ENCODE results near the gene MYO1F.
"Not testable (repeated sequence)": the region's sequence is repeated elsewhere in the genome, so short reads cannot be mapped to it uniquely, and the experiment has no call there.

The MYO1F gene

GRCh38 chr19:8517551-8518442 is 59.4 kb downstream of the MYO1F start:
- Histone ChIP-seq H3K36me3 (ENCODE audit: control insufficient read depth, insufficient read depth, low read length) (no peaks in the 10 kb centered on the region), H3K4me3 (replicated peaks; ENCODE audit: low read depth, low read length) (no peak overlapping the region), H3K27me3 (replicated peaks; ENCODE audit: control insufficient read depth, insufficient read depth, low read length) (no peaks in the 10 kb centered on the region)
- no peak for DNase-seq (ENCODE audit: extremely low read depth, insufficient read length)
- no peak for TF ChIP-seq CTCF (IDR thresholded peaks at IDR 0.05; ENCODE audit: insufficient read depth, low read length, poor library complexity, severe bottlenecking)

GRCh38 chr19:8515317-8515716 is 61.9 kb downstream of the MYO1F start:
- no peak overlapping the region for H3K4me3 ChIP-seq (replicated peaks; ENCODE audit: low read depth, low read length)
- no peak for TF ChIP-seq CTCF (IDR thresholded peaks at IDR 0.05; ENCODE audit: insufficient read depth, low read length, poor library complexity, severe bottlenecking)
- H3K36me3 ChIP-seq (ENCODE audit: control insufficient read depth, insufficient read depth, low read length), result no peaks in the 10 kb centered on the region; the same call in none of the 2 replicates
- no peaks in the 10 kb centered on the region for H3K27me3 ChIP-seq (replicated peaks; ENCODE audit: control insufficient read depth, insufficient read depth, low read length)
- no peak for DNase-seq (ENCODE audit: extremely low read depth, insufficient read length)

- not testable (repeated sequence) for H3K36me3 ChIP-seq (ENCODE audit: control insufficient read depth, insufficient read depth, low read length); H3K27me3 ChIP-seq (replicated peaks; ENCODE audit: control insufficient read depth, insufficient read depth, low read length); DNase-seq (ENCODE audit: extremely low read depth, insufficient read length)
- peak overlapping the region; percentile 77 for H3K4me3 ChIP-seq (replicated peaks; ENCODE audit: low read depth, low read length)
These were observed 62.7 kb downstream of the MYO1F start for GRCh38 chr19:8514505-8515009.

- H3K4me3 ChIP-seq (replicated peaks; ENCODE audit: low read depth, low read length), result peak within 1 kb of the TSS; percentile 77
- peak; percentile 95 for DNase-seq (ENCODE audit: extremely low read depth, insufficient read length)
- H3K36me3 ChIP-seq (ENCODE audit: control insufficient read depth, insufficient read depth, low read length), result no peaks in the 10 kb centered on the region; the same call in none of the 2 replicates
- no peak for TF ChIP-seq CTCF (IDR thresholded peaks at IDR 0.05; ENCODE audit: insufficient read depth, low read length, poor library complexity, severe bottlenecking)
- H3K27me3 ChIP-seq (replicated peaks; ENCODE audit: control insufficient read depth, insufficient read depth, low read length), result no peaks in the 10 kb centered on the region
These were observed 63.3 kb downstream of the MYO1F start, which contains the start of gene ZNF414 for GRCh38 chr19:8513687-8514504. Gene ZNF414, minus strand, starts transcription at chr19:8514167. Its CDS starts 121 bp downstream, at chr19:8514046.

- H3K36me3 ChIP-seq (ENCODE audit: control insufficient read depth, insufficient read depth, low read length), result no peaks in the 10 kb centered on the region; the same call in none of the 2 replicates
- H3K27me3 ChIP-seq (replicated peaks; ENCODE audit: control insufficient read depth, insufficient read depth, low read length), result no peaks in the 10 kb centered on the region
- no peak for TF ChIP-seq CTCF (IDR thresholded peaks at IDR 0.05; ENCODE audit: insufficient read depth, low read length, poor library complexity, severe bottlenecking)
- no peak for DNase-seq (ENCODE audit: extremely low read depth, insufficient read length)
- peak overlapping the region; percentile 77 for H3K4me3 ChIP-seq (replicated peaks; ENCODE audit: low read depth, low read length)
These were observed 64.1 kb downstream of the MYO1F start for GRCh38 chr19:8513036-8513686.
